Astrocyte of the spinal cord (primary cell): ENCODE measurements around the gene YJEFN3.

Source experiments
- DNase-seq: peaks from one replicate; pipeline ENCODE4 v3.0.0; 2011; ENCODE audit warnings: low read depth, low spot score
- H3K4me3 ChIP-seq: 2 replicates; pipeline ENCODE4 v1.5.1; 2011; ENCODE audit warnings: low read depth, mild to moderate bottlenecking, low read length, moderate library complexity
- in situ Hi-C: cut with HindIII; loops from 2 replicates; pipeline ENCODE4 v1.10.0; 2017; ENCODE audit warnings: low sequenced_read_pairs
- TF ChIP-seq, protein P1 (sequence below): IDR thresholded peaks from 2 replicates; pipeline ENCODE4 v1.5.1; 2012; ENCODE audit warnings: low read depth, mild to moderate bottlenecking, low read length, inconsistent platforms

YJEFN3 gene

GRCh38 chr19:19502808-19503602 is 25.7 kb upstream of the YJEFN3 start:
- no peak for DNase-seq
- in situ Hi-C loops = no loop called here
- H3K4me3 ChIP-seq = no peak overlapping the region
- TF ChIP-seq, protein P1, sequence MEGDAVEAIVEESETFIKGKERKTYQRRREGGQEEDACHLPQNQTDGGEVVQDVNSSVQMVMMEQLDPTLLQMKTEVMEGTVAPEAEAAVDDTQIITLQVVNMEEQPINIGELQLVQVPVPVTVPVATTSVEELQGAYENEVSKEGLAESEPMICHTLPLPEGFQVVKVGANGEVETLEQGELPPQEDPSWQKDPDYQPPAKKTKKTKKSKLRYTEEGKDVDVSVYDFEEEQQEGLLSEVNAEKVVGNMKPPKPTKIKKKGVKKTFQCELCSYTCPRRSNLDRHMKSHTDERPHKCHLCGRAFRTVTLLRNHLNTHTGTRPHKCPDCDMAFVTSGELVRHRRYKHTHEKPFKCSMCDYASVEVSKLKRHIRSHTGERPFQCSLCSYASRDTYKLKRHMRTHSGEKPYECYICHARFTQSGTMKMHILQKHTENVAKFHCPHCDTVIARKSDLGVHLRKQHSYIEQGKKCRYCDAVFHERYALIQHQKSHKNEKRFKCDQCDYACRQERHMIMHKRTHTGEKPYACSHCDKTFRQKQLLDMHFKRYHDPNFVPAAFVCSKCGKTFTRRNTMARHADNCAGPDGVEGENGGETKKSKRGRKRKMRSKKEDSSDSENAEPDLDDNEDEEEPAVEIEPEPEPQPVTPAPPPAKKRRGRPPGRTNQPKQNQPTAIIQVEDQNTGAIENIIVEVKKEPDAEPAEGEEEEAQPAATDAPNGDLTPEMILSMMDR = no peak

- in situ Hi-C loops = no loop called here
- DNase-seq = no peak
- TF ChIP-seq, protein P1 = no peak
- H3K4me3 ChIP-seq = no peak overlapping the region
These were observed 23.7 kb upstream of the YJEFN3 start for GRCh38 chr19:19504754-19505668.

DNA sequence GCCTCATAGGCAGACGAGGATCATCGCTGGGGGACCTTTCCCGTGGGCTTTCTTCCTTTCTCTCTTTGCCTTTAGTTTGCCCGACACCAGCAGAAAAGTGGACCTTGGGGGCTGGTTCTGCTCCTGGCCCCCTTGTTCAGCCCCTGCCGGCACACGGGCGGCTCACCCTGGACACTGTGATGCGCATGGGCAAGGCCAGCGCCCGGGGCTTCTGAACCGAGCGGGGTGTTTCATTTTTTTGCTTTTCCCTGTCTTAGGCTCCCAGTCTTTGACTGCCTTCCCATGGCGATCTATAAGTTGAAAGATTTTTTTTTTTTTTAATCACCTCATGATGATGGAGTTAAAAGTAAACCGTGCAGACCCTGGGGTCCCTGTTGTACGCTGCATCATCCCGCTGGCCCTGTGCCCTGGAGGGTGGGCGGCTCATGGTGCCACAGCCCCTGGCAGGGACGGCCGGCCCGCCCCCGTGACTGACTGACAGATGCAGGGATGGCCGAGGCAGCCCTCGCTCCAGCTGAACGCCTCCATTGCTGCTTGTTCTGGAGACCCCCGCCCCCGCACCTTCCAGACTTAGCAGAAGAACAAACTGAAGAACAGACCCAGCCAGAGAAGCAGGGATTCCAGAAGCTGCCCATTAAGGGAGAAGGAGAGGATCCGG is 22.9 kb upstream of the YJEFN3 start:
- no peak for DNase-seq
- TF ChIP-seq, protein P1 = no peak
- H3K4me3 ChIP-seq = no peak overlapping the region
- in situ Hi-C loops = no loop called here

GRCh38 chr19:19506592-19506991 is 22.1 kb upstream of the YJEFN3 start:
- TF ChIP-seq, protein P1 = no peak
- no peak overlapping the region for H3K4me3 ChIP-seq
- in situ Hi-C loops = no loop called here
- no peak for DNase-seq

DNA sequence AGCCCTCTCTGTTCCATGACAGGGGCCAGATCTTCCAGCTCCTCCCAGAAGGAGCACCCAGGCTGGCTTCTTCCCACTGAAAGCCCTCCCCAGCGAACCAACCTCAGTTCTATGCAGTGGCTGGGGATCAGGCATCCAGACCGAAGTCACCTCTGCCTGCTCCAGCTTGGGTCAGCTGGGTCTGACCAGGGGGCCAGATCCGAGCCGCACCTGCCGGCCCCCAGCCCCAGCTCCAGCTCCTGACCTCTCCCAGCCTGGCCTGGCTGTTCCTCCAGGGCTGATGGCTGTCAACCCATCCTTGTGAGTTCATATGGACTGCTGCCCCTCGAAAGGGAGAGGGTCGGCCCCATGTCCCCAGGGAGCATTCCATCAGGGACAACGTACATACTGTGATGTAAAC is 21.4 kb upstream of the YJEFN3 start:
- in situ Hi-C loops = no loop called here
- DNase-seq = no peak

DNA sequence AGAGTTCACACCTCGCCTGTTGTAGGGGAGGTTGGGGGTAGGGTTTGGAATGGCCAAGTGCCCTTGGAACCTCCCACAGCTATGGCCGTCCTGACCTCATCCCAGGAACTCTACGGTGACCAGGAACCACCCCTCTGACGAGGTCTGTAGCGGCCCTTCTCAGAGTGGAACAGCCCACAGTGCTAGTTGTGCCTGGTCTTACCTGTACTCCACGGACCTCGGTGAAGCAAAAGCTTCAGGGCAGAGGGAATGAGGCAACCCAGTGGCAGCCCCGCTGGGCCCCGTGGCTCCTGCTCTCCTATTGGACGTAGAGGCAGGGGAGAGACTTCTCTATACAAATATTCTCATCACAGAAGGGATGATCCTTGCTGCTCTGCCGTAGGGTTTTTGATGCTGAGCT is 20.5 kb upstream of the YJEFN3 start:
- in situ Hi-C loops = no loop called here
- H3K4me3 ChIP-seq = no peak overlapping the region
- DNase-seq = no peak
- TF ChIP-seq, protein P1 = no peak

More for the DNA sequence above, 21.4 kb upstream of the YJEFN3 start:
- TF ChIP-seq, protein P1 = no peak
- H3K4me3 ChIP-seq = no peak overlapping the region
